HG03442 (cell line): ENCODE results near the gene PTGDR2.

Experiments used
- ATAC-seq: cut with Tn5 transposase; IDR thresholded peaks from one replicate; pipeline ENCODE4 v1.9.1; 2021; ENCODE audit warnings: mild to moderate bottlenecking, moderate library complexity; ENCODE audit not compliant: unreplicated experiment

Gene PTGDR2

DNA sequence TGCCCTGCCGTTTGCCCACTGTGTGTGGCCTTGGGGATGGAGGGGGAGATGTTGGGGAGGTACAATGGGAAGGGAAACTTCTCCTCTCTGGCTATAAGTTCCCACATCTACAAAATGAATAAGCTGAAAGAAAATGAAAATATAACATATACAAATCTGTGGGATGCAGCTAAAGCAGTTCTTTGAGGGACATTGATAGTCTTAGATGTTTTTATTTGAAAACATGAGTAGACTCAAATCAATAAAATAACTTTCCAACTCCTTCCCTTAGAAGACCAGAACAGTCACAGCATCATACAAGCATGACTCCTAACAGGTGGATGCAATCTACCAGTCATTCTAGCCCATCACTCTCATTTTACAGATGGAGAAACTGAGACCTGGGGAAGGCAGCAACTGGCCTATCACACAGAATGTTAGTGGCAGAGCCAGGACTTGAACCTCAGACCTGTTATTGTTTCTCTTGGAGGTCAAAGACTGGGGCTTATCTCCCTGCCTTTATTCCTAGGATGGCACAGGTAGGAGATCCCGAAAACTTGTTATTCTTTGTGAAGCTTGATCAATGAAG lies 39.1 kb downstream of the PTGDR2 start:
- no peak for ATAC-seq

DNA sequence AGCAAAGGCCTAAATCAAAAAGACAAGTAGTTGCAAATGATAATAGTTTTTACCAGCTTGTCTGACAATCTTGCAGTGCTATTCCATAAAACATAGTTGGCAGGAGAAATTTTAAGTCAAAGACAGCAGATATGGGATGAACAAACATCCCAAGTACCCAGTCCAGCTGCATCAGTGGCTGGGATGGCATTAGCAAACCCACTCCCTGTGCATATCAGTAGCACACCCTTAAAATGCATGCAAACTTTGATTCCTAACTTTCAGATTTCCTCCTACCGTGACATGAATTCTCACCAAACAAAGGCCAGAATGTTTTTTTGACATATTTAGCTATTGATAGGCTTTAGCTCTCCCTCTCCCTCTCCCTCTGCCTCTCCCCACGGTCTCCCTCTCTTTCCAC lies 41.6 kb downstream of the PTGDR2 start:
- ATAC-seq: no peak

DNA sequence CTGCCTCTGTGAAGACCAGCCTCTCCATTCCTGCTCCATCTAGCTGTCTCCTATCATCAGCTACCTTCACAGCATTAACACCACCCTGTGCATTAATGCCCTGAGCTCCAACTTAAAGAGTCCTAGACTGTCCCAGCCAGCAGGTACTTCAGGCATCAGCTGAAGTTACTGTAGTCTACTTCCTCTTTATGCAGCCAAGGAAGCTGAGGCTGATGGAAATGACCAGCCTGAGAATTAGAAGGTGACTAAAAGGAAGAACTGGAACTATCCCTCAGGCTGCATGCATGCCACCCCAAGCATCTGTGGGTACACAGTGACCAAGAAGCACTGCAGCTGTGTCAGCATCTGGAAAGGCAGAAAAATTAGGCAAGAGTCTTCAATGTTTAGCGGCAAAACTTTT lies 42.4 kb downstream of the PTGDR2 start:
- no peak for ATAC-seq

DNA sequence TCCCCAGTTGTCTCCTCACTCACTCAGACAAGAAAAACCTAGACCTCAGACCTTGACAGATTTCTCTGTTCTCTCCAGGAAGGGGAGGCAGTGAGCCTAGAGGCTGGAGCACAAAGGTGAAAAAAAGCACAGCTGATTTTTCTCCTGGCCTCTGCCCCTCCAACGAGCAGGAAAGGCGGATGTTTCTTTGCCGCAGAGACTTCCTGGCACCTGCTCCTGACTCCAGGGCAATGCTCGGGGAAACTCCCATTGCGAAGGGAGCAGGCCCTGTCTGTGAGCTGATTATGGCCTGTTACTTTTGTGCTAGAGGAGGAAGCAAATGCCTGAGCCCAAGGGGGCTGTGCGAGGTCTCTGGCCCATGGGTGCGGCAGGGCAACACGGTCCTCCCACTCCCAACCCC lies 45.2 kb downstream of the PTGDR2 start:
- no peak for ATAC-seq

DNA sequence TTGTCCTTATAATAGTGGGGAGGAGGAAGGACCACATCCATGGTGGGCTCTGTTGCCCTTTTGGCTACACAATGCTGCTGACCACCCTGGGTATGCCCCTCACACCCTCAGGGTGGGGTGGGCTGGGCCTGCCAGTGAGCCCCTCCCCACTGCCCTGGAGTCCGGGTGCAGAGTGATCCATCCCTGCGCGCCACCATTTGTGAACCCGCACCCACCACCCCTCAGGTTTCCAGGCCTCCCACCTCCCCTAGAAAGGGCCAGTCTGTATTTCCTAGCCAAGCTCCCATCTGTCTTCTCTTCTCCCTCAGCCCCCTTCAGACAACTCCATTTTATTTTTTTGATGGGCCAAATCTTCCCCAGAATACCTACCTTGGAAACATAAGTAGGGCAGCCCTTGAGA lies 45.6 kb downstream of the PTGDR2 start:
- no peak for ATAC-seq

DNA sequence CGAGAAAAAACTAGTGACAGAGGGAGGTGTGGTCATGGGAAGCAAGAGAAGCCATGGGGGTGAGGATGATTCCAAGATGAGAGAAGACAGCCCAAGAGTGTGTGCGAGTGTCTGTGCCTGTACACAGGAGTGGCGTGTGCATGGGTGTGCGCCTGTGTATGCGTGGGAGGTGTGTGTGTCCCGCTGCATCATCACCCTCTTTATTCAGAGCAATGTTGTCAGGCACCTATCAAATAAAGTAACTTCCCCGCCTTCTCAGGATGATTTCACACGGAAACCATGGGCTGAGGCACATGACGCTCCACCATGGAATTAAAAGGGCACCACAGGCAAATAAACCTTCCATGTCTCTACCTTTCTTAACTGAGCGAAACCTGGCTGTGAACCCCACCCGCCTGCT lies 46.1 kb downstream of the PTGDR2 start:
- ATAC-seq: no peak

DNA sequence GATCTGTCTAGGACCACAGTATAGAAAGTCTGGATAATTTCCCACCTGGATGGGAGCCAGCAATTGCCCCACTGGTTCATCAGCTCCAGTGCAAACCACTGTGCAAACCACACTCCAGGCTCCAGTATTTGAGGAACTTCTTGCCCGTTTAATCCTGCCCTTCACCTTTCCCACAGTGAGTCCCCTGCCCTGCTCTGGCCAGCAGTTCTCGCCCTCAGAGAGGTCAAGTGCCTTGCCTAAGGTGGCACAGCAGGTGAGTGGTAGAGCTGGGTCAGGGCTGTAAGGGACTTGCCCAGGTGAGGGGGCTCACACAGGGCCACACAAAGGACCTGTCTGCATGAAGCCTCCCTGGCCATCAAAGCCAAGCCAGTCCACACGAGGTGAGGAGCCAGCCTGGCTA lies 46.5 kb downstream of the PTGDR2 start:
- ATAC-seq: no peak

DNA sequence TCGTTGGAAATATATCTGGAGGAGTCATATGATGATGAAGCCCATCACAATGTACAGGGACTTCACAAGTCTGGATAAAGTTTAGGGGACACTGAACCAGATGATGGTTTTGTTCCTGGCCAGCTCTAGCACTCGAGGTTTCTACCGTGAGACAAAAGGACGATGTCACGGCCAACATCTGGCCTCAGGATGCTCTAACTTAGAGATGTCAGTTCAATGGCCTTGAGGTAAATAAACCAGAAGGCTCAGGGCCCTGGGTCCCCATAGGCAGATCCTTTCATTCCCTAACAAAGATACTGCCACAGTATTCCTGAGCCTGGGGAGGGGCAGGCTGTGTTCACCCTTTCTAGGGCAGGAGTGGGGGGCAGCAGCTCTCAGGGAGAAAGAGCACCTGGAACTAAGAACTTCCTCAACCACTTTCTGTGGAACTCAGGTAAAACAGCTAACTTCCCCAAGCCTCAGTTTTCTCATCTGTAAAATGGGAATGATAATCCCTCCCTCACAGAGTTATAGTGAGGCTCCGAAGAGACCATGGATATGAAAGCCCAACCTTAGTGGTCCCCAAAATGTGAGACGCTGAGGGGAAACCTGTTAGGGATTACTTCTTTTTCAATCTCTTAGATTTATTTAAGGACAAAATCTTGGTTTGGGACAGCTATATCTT lies 52.3 kb downstream of the PTGDR2 start:
- ATAC-seq: no peak

DNA sequence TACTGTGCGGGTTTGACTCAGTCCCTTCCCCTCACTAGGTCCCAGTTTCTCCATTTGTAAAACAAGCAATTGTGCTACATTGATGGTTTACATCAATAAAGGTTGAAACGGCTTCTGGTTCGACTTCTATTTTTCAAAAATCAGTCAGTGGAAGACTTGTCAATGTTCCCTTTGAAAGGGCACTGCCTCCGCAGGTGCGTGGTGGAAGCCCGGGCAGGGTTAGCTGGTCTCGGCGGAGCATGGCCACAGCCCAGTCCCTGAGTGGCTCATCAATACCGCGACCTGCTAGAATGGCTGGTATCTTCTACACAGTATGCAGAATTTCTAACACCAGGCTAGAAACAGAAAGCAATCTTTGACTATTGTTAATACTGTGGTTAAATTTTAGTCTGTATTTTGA lies 54.6 kb downstream of the PTGDR2 start:
- no peak for ATAC-seq
